ENCODE measurements around the gene SSBP4.

The SSBP4 gene

DNA sequence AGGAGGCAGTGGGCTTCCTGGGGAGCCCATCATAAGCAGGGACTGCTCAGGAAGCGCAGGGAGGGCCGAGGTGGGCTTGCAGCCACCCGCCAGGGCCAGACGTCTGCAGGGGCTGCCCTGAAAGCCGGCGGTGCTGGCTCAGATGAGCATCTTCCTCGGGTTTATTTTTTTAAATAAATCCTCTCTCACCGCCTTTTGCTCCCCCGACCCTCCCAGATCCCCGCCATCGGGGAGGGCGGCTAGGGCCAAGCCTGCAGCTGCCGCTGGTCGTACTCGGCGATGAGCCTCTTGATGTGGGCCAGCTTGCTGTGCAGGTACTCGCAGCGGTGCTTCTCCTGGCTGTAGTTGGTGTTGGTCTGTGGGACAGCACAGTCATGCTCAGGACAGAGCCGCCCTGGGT lies 25.3 kb downstream of the SSBP4 start:
- no peak for DNase-seq (ENCODE audit: low spot score)

GRCh38 chr19:18445262-18445948 lies 26.2 kb downstream of the SSBP4 start:
- no peak for DNase-seq (ENCODE audit: low spot score)

DNA sequence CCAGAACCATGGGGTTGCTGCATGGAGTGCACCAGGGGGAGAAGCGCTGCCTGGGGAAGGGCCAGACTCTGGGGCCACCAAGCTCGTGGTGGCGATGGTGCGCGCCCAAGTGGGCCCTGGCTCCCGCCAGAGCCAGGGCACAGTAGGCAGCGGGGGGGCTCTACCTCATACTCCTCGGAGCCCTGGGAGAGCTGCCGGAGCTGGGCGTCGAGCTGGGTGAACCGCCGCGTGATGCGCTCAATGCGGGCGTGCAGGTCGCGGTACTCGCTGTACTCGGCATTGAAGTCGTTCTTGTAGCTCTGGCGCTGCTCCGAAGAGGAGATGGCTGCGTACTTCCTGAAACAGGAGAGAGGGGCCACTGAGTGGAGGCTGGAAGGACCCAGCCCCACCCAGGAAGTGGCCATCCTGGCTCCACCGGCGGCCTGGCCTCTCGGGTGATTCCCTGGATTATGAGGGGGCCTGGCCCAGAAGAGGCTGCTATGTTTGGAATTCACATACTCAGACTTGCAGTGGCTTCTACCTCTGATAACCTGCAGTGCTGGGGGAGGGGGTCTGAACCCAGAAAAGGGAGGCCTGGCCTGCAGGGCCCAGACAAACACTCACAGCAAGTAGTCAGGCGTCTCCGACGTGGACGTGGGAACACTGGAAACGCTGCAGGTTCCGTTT lies 27.1 kb downstream of the SSBP4 start:
- no peak for DNase-seq (ENCODE audit: low spot score)

GRCh38 chr19:18446811-18447359 lies 27.7 kb downstream of the SSBP4 start:
- DNase-seq (ENCODE audit: low spot score): no peak

DNA sequence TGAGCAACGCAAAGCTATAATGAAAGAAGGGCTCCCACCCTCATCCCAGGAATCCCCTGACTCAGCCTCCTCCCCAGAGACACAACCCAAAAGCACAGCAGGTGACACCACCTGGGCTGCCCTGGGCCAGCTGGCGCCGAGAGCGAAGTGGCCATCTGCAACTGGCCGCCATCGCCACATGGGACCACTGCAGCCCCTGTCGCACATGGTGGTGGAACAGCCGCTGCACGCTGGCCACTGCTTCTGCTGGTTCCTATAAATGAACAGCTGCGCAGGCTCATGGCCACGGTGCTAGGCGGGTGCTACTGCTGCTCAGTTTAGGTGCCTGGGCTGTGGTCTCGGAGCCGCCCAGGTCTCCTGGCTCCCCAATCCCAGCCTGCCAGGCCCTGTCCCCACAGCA lies 30.4 kb downstream of the SSBP4 start:
- no peak for DNase-seq (ENCODE audit: low spot score)

GRCh38 chr19:18450021-18450930 lies 31.1 kb downstream of the SSBP4 start:
- no peak for DNase-seq (ENCODE audit: low spot score)

GRCh38 chr19:18450931-18451836 lies 32.0 kb downstream of the SSBP4 start:
- peak; percentile 64 for DNase-seq (ENCODE audit: low spot score)

GRCh38 chr19:18452386-18452785 lies 33.2 kb downstream of the SSBP4 start:
- no peak for DNase-seq (ENCODE audit: low spot score)

- no peak for DNase-seq (ENCODE audit: low spot score)
Measured at GRCh38 chr19:18453269-18454024, 34.2 kb downstream of the SSBP4 start.

DNA sequence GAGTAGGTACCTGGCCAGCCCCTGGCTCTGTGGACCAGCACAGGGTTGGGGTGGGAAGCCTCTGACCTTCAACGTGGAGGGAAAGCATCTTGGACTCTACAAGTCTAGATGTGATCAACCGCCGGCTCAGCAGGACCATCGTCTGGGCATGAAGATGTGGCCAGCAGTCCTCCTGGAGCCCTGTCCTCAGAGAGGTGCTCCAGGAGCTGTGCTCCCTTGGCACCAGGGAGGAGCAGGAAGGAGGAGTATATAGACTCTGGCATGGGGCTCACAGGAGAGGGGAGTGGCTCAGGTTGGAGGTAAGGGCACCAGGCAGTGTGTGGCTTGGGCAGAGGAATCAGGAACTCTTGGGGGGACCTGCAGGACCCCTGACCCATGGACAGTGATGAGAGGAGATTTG lies 37.1 kb downstream of the SSBP4 start:
- no peak for DNase-seq (ENCODE audit: low spot score)

DNA sequence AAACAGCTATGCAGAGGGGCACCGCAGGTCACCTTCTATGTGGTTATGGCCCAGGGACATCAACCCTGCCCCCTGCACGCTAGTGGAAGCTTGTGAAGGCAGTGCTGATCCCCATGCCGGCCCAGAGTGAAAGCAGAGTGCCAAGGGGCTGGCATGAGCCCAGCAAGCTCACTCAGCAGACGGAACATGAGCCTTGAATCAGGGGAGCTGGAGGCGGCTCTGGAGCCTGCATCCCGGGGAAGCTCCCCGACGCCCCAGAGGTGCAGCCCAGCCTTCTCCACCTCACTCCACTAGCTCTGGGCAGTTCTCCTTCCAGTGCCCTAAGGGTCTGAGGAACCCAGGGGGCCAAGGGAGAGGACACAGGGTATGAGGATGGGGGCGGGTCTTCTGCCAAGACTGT lies 37.8 kb downstream of the SSBP4 start:
- peak; percentile 71 for DNase-seq (ENCODE audit: low spot score)

DNA sequence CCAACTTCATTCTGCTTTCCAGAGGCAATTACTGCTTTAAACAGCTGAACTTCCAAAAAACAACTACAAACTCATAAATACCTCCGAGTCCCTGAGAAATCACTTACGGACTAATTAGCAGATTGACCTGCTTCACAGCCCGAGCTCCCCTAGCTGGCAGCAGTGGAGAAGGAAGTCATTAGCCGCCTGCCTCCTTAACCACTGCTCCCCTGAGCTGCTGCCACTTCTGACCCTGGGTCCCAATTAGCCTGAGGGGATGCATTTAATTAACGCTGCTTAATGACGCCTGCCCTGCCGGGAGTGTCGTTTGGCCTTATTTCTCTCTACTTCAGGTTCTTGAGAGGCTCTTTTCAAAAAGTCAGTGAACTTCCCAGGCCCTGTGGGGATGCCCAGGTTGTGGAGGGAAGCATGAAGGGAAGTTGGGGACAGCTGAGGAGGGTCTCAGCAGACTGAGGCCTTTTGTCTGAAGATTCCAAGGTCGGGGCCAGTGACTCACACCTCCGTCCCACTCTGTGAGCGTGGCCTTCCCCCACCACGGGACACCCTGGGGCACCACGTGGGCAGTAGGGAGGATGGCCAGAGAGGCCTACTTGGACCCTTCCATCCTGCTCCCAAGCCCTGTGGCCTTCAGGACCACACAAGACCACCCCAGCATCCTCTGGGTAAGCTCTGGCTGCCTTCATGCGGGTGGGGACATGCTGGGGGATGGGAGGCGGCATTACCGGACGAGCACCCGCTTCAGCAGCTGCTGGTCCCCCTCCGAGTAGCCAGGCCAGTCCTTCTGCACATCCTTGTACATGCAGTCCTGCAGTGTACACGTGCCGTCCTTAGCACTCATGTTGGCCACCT lies 38.5 kb downstream of the SSBP4 start:
- no peak for DNase-seq (ENCODE audit: low spot score)

DNA sequence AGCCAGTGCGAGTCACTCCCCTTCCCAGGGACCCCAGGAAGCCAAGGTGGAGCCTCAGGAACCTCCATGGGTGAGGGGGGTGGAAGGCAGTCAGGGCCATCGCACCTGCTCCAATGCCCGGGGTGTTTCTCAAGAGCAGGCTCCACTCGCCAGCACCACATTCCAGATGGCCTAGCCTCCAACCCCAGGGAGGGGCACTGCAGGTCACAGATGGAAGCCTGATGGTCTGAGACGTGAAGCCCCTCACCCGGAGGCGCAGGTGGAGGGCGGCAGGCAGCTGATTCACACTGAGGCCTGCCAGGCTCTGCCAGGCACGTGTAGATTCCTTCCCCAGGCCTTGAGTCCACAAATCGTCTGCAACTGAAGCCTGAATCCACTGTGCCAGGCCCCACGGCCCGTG lies 41.7 kb downstream of the SSBP4 start:
- no peak for DNase-seq (ENCODE audit: low spot score)

DNA sequence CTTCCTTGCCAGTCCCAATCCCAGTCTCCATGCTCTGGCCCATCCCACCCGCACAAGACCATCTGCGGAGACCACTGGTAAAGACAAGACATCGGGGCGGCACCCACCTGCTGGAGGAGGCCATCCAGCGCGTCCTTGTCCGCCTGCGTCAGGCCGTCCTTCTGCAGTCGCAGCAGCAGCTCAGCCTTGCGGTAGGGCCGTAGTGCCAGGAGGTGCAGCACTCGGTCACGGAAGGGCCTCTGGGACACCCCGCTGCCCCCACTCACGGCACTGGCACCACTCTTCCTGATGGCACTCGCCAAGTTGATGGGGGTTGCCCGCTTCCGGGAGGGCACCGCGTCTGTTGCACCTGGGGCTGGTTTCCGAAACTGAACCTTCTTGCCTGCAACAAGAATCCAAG lies 42.3 kb downstream of the SSBP4 start:
- DNase-seq (ENCODE audit: low spot score): no peak

DNA sequence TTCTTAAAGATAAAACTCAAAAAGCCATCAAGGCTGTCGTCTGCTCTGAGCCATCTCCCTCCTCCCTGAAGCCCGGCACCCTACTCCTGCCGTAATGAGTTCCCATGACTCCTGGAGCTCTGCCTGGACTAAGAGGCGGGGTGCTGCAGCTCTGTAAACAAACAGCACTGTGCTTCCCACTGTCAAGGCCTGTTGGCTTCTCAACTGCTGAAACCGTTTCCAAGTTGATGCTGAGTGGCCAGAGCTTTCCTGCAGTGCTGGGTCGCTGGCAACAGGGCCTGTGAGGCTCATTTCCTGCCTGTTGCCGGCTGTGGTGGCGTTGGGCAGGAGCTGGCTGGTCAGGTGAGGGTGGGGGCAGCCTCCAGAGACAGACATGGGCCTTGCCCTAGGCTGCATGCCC lies 45.4 kb downstream of the SSBP4 start:
- DNase-seq (ENCODE audit: low spot score): peak; percentile 88

GRCh38 chr19:18465214-18465963 lies 46.2 kb downstream of the SSBP4 start:
- no peak for DNase-seq (ENCODE audit: low spot score)

DNA sequence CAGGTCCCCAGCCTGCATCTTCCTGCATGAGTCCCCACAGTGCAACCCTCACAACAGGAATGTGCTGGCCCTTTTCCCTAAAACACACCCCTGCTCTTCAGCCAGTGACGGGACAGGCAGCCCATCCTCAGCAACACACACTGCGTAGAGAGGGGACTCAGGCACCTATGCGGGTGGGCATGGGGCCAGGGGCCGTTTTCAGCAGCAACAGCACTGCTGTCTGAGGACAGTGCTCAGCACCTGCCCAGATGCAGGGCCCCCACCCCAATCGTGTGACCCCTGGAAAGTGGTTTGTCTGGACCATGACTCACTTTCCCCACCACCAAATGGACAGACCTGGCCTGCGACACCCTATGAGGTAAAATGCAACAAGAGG lies 46.8 kb downstream of the SSBP4 start:
- DNase-seq (ENCODE audit: low spot score): no peak

DNA sequence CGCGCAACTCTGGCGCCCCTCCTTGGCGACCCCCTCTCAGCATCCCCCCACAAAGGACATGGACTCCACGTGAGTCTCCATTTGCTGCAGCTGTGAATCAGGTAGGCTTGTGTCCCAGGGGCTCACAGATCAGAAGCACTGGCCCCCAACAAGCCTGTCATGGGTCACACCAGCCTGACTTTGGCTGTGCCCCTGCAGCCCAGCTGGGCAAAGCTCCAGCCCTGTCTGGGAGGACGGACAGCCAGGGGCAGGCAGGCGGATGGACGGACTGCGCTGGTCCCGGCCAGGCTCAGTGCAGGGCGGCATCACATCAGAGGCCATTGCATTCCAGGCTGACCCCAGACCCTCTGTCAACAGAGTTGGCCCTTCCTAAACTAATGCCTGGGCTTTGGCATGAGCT lies 47.2 kb downstream of the SSBP4 start:
- DNase-seq (ENCODE audit: low spot score): no peak

DNA sequence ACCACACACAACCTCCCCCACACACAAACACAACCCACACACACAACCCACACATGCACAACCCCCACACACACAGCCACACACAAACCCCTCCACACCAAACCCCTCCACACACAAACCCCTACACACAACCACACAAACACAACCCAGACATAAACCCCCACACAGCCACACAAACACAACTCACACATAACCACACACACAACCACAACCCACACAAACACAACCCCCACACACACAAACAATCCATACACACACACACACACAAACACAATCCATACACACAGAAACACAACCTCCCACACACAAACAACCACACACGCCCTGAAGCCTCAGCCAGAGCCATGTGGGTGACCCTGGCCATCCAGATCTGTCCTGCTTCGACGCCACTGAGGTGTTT lies 48.8 kb downstream of the SSBP4 start:
- no peak for DNase-seq (ENCODE audit: low spot score)
